Measurements from ENCODE around the gene IRF2BP2. TPM values are rescaled to one million over a fixed set of nuclear protein-coding genes. Genes with fewer than 3 reads are reported as not detected.

The IRF2BP2 gene
- total and polyA plus RNA-seq, 2 of the 13 experiments (the other 11 are each of a cell fraction or from before 2014, with no cell fraction given): 140 to 147 TPM

- TF ChIP-seq HNF4G (IDR thresholded peaks at IDR 0.05; ENCODE audit: borderline replicate concordance, low read depth, low read length) (peak; percentile 31; the same call in 1 of the 2 replicates), HNF4G (CRISPR knock-in tag; IDR thresholded peaks at IDR 0.05; ENCODE audit: borderline replicate concordance, low read depth) (no peak; the same call in 1 of the 2 replicates), ATM (IDR thresholded peaks at IDR 0.05; ENCODE audit: borderline replicate concordance) (no peak), NFKB2 (CRISPR knock-in tag; IDR thresholded peaks at IDR 0.05; ENCODE audit: borderline replicate concordance) (peak; percentile 57; the same call in 1 of the 2 replicates), SP1 (IDR thresholded peaks at IDR 0.05) (no peak), SP1 (CRISPR knock-in tag; IDR thresholded peaks at IDR 0.05) (peak; percentile 37; the same call in 1 of the 2 replicates), TARDBP (CRISPR knock-in tag; IDR thresholded peaks at IDR 0.05) (peak; percentile 54; the same call in 1 of the 2 replicates), ZNF101 (CRISPR knock-in tag; IDR thresholded peaks at IDR 0.05; ENCODE audit: borderline replicate concordance, low read depth) (no peak), THAP7 (CRISPR knock-in tag; IDR thresholded peaks at IDR 0.05) (peak; percentile 90; the same call in 1 of the 2 replicates), EP300 (IDR thresholded peaks at IDR 0.05; ENCODE audit: low read depth in 2 of 2, low read length in 2 of 2) (peak in 1 of 2 experiments; percentile 54; a peak in 2 of 4 replicates), EP300 (CRISPR knock-in tag; IDR thresholded peaks at IDR 0.05; ENCODE audit: borderline replicate concordance) (peak; percentile 38; the same call in 1 of the 2 replicates), KDM2A (CRISPR knock-in tag; IDR thresholded peaks at IDR 0.05; ENCODE audit: borderline replicate concordance, low read depth) (peak; percentile 35), ZNF274 (CRISPR knock-in tag; IDR thresholded peaks at IDR 0.05) (peak; percentile 45; the same call in 1 of the 2 replicates), DNMT3B (CRISPR knock-in tag; conservative IDR thresholded peaks at IDR 0.05) (peak; percentile 89; the same call in 1 of the 2 replicates), ZNF460 (CRISPR knock-in tag; IDR thresholded peaks at IDR 0.05; ENCODE audit: borderline replicate concordance) (no peak), RELA (CRISPR knock-in tag; IDR thresholded peaks at IDR 0.05) (no peak), ZNF557 (CRISPR knock-in tag; IDR thresholded peaks at IDR 0.05) (no peak), ZNF180 (CRISPR knock-in tag; IDR thresholded peaks at IDR 0.05; ENCODE audit: borderline replicate concordance, low read depth) (0 out of 2 replicates have a peak, but pooled peaks have one; percentile 48)
- TF ChIP-seq, protein P1, sequence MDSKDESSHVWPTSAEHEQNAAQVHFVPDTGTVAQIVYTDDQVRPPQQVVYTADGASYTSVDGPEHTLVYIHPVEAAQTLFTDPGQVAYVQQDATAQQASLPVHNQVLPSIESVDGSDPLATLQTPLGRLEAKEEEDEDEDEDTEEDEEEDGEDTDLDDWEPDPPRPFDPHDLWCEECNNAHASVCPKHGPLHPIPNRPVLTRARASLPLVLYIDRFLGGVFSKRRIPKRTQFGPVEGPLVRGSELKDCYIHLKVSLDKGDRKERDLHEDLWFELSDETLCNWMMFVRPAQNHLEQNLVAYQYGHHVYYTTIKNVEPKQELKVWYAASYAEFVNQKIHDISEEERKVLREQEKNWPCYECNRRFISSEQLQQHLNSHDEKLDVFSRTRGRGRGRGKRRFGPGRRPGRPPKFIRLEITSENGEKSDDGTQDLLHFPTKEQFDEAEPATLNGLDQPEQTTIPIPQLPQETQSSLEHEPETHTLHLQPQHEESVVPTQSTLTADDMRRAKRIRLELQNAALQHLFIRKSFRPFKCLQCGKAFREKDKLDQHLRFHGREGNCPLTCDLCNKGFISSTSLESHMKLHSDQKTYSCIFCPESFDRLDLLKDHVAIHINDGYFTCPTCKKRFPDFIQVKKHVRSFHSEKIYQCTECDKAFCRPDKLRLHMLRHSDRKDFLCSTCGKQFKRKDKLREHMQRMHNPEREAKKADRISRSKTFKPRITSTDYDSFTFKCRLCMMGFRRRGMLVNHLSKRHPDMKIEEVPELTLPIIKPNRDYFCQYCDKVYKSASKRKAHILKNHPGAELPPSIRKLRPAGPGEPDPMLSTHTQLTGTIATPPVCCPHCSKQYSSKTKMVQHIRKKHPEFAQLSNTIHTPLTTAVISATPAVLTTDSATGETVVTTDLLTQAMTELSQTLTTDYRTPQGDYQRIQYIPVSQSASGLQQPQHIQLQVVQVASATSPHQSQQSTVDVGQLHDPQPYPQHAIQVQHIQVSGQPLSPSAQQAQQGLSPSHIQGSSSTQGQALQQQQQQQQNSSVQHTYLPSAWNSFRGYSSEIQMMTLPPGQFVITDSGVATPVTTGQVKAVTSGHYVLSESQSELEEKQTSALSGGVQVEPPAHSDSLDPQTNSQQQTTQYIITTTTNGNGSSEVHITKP (CRISPR knock-in tag; IDR thresholded peaks at IDR 0.05; ENCODE audit: low read depth): 0 out of 2 replicates have a peak, but pooled peaks have one; percentile 54
- TF ChIP-seq, protein P2, sequence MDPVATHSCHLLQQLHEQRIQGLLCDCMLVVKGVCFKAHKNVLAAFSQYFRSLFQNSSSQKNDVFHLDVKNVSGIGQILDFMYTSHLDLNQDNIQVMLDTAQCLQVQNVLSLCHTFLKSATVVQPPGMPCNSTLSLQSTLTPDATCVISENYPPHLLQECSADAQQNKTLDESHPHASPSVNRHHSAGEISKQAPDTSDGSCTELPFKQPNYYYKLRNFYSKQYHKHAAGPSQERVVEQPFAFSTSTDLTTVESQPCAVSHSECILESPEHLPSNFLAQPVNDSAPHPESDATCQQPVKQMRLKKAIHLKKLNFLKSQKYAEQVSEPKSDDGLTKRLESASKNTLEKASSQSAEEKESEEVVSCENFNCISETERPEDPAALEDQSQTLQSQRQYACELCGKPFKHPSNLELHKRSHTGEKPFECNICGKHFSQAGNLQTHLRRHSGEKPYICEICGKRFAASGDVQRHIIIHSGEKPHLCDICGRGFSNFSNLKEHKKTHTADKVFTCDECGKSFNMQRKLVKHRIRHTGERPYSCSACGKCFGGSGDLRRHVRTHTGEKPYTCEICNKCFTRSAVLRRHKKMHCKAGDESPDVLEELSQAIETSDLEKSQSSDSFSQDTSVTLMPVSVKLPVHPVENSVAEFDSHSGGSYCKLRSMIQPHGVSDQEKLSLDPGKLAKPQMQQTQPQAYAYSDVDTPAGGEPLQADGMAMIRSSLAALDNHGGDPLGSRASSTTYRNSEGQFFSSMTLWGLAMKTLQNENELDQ (CRISPR knock-in tag; IDR thresholded peaks at IDR 0.05; ENCODE audit: borderline replicate concordance): no peak
Observed at GRCh38 chr1:234608025-234608910, 1.7 kb downstream of the IRF2BP2 start (continued).

Data from HepG2 (cell line).